K562 (cell line): ENCODE data around the gene CSNK1D. TPM values are rescaled to one million over a fixed set of nuclear protein-coding genes. Genes with fewer than 3 reads are reported as not detected.

Experiments used
- ADNP ChIP-seq: fragments of 200-800 bp; sonication (Bioruptor generic); IDR thresholded peaks from 2 replicates; pipeline ENCODE4 v1.6.1; 2016; ENCODE audit warnings: missing genetic modification characterization, missing compliant biosample characterization
- ATF1 ChIP-seq, 2 experiments: fragments of 450-650 bp in 1 of 2; IDR thresholded peaks; 2 replicates each; pipeline ENCODE4 v1.6.1; 2016; ENCODE audit warnings: missing compliant biosample characterization in 1 of 2, missing genetic modification characterization in 1 of 2
- BRCA1 ChIP-seq, 2 experiments: fragments of 450-650 bp in 1 of 2; sonication (generic) in 1 of 2; formaldehyde crosslinking in 1 of 2; IDR thresholded peaks; 2 replicates each; pipeline versions ENCODE4 v1.5.0 to v1.6.1; 2017 to 2020; ENCODE audit warnings: mild to moderate bottlenecking in 1 of 2, missing genetic modification reagents in 1 of 2
- MEIS2 ChIP-seq: fragments of 450-650 bp; IDR thresholded peaks from 2 replicates; pipeline ENCODE4 v1.6.1; 2014; ENCODE audit warnings: mild to moderate bottlenecking; ENCODE audit not compliant: partially characterized antibody
- NELFE ChIP-seq: IDR thresholded peaks from 2 replicates; pipeline ENCODE4 v1.6.1; 2011; ENCODE audit warnings: mild to moderate bottlenecking; ENCODE audit not compliant: insufficient read depth, insufficient read length
- NR4A1 ChIP-seq, 2 experiments: fragments of 250-450 bp in 1 of 2; fragments of 450-650 bp in 1 of 2; sonication (Bioruptor Pico) in 1 of 2; IDR thresholded peaks; 2 replicates each; pipeline versions ENCODE4 v1.4.0 to v1.6.1; 2016 to 2020; ENCODE audit warnings: mild to moderate bottlenecking in 2 of 2, missing compliant biosample characterization in 1 of 2, missing genetic modification characterization in 1 of 2, moderate library complexity in 1 of 2
- PHF20 ChIP-seq: fragments of 450-650 bp; IDR thresholded peaks from 2 replicates; pipeline ENCODE4 v1.6.1; 2018; ENCODE audit not compliant: partially characterized antibody
- RAD51 ChIP-seq: fragments of 450-650 bp; IDR thresholded peaks from 2 replicates; pipeline ENCODE4 v1.7.1; 2016; ENCODE audit warnings: low read depth, mild to moderate bottlenecking, borderline replicate concordance
- RBBP5 ChIP-seq: fragments of 200-600 bp; sonication (generic); IDR thresholded peaks from 2 replicates; pipeline ENCODE4 v1.6.1; 2012; ENCODE audit warnings: borderline replicate concordance, mild to moderate bottlenecking, low read length, control low read depth, inconsistent platforms; ENCODE audit not compliant: insufficient read depth, poor library complexity, severe bottlenecking
- RBM17 ChIP-seq: fragments of 200-400 bp; formaldehyde crosslinking; IDR thresholded peaks from 2 replicates; pipeline ENCODE4 v1.6.1; 2017; ENCODE audit warnings: low read depth, mild to moderate bottlenecking, low read length, borderline replicate concordance
- RBM34 ChIP-seq: fragments of 200-400 bp; formaldehyde crosslinking; IDR thresholded peaks from 2 replicates; pipeline ENCODE4 v1.6.1; 2018; ENCODE audit warnings: low read length, borderline replicate concordance; ENCODE audit not compliant: insufficient read depth
- TSC22D4 ChIP-seq: fragments of 450-650 bp; IDR thresholded peaks from 2 replicates; pipeline ENCODE4 v1.6.1; 2016; ENCODE audit warnings: missing genetic modification characterization, missing biosample characterization, control low read depth
- ZNF311 ChIP-seq: fragments of 250-450 bp; sonication (Bioruptor Pico); IDR thresholded peaks from 2 replicates; pipeline ENCODE4 v1.4.0; 2020; ENCODE audit warnings: mild to moderate bottlenecking, moderate library complexity
- ZNF445 ChIP-seq: fragments of 250-450 bp; sonication (Bioruptor Pico); IDR thresholded peaks from 2 replicates; pipeline ENCODE4 v1.4.0; 2020; ENCODE audit warnings: low read depth, mild to moderate bottlenecking, moderate library complexity
- ZNF76 ChIP-seq: fragments of 250-450 bp; sonication (Bioruptor Pico); IDR thresholded peaks from 2 replicates; pipeline ENCODE4 v1.4.0; 2020; ENCODE audit warnings: mild to moderate bottlenecking, moderate library complexity, borderline replicate concordance
- ZNF778 ChIP-seq: fragments of 450-650 bp; formaldehyde crosslinking; IDR thresholded peaks from 2 replicates; pipeline ENCODE4 v1.4.0; 2020; ENCODE audit warnings: mild to moderate bottlenecking, moderate library complexity
- ZNF79 ChIP-seq: fragments of 250-450 bp; sonication (Bioruptor Pico); IDR thresholded peaks from 2 replicates; pipeline ENCODE4 v1.4.0; 2020; ENCODE audit warnings: low read depth, mild to moderate bottlenecking, moderate library complexity
- polyA plus RNA-seq, 8 experiments: library from polyadenylated mRNA; depleted of rRNA in 4 of 8; stranded (reverse) in 5 of 8; unstranded in 3 of 8; fragments of >200 nt; fragmentation: Nextera tagmentation in 2 of 8; fragmentation: Illumina TruSeq in 1 of 8; extraction: Ambion mirVana in 2 of 8; extraction: Trizol in 1 of 8; gene quantifications; 2 replicates each; pipeline versions ENCODE4 v1.2.1 to v1.2.3, GENCODE V29; 2011 to 2014; ENCODE audit warnings: inconsistent platforms in 1 of 8, missing spikeins in 1 of 8
- total RNA-seq, 7 experiments: library from RNA; depleted of rRNA in 6 of 7; stranded (reverse); fragments of >200 nt in 6 of 7; fragmentation: Illumina TruSeq in 2 of 7; extraction: Trizol in 2 of 7; gene quantifications; 2 replicates each; pipeline versions ENCODE4 v1.2.1 to v1.2.3, GENCODE V29; 2011 to 2021; ENCODE audit warnings: low replicate concordance in 1 of 7
- TF ChIP-seq, protein P1 (sequence below): fragments of 450-650 bp; formaldehyde crosslinking; IDR thresholded peaks from 2 replicates; pipeline ENCODE4 v1.4.0; 2020; ENCODE audit warnings: mild to moderate bottlenecking, mixed read lengths
- TF ChIP-seq, protein P2 (sequence below): IDR thresholded peaks from 3 replicates; pipeline ENCODE4 v1.6.1; 2011; ENCODE audit warnings: borderline replicate concordance, mild to moderate bottlenecking, moderate library complexity; ENCODE audit not compliant: insufficient read length; ENCODE audit errors: extremely low read depth
- TF ChIP-seq, protein P3 (sequence below), 2 experiments: IDR thresholded peaks; 2 replicates each; pipeline ENCODE4 v1.6.1; 2011; ENCODE audit warnings: borderline replicate concordance in 1 of 2, control low read depth in 1 of 2, low read depth in 1 of 2, low read length in 1 of 2, mild to moderate bottlenecking in 1 of 2, mixed read lengths in 1 of 2, moderate library complexity in 1 of 2; ENCODE audit not compliant: insufficient read depth in 1 of 2, insufficient read length in 1 of 2, poor library complexity in 1 of 2, severe bottlenecking in 1 of 2; ENCODE audit errors: extremely low read depth in 1 of 2

CSNK1D gene
- total and polyA plus RNA-seq, 9 of the 15 experiments (the other 6 are each of a cell fraction or from before 2014, with no cell fraction given), result 6.5 to 133 (median 41.3) TPM

DNA sequence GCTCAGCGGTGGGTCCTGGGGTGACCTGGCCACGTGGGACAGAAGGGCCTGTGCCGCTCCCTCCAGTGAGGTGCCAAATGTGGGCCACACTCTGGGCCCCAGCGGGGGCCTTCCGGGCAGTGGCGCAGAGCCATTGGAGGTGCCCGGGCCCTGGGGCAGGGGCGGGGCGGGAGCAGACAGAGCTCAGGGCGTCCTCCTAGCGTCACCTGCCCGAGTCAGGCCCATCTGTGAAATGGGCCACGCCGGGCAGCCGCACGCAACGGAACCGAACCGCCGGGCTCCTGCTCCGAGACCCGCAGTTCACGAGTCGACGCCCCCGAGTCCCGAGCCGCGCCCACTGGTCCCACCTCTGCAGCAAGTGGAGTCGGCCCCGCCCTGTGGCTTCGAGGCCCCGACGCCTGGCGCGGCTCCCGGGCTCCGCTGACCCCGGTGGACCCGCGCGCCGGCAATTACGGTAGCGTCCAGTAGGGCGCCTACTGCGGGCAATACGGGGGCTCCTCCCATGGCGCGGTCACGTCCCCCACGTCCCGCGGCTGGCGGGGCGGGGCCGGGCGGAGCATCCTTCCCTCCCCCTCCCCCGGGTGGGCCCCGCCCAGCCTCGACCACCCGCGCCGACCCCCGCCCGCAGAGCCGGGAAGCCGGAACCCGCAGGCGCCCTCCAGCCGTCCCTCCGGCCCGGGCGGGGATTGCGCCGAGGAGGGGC lies 42.7 kb downstream of the CSNK1D start (continued):
- TF ChIP-seq, protein P1, sequence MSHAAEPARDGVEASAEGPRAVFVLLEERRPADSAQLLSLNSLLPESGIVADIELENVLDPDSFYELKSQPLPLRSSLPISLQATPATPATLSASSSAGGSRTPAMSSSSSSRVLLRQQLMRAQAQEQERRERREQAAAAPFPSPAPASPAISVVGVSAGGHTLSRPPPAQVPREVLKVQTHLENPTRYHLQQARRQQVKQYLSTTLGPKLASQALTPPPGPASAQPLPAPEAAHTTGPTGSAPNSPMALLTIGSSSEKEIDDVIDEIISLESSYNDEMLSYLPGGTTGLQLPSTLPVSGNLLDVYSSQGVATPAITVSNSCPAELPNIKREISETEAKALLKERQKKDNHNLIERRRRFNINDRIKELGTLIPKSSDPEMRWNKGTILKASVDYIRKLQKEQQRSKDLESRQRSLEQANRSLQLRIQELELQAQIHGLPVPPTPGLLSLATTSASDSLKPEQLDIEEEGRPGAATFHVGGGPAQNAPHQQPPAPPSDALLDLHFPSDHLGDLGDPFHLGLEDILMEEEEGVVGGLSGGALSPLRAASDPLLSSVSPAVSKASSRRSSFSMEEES (CRISPR knock-in tag), result no peak
- TF ChIP-seq ZNF311 (CRISPR knock-in tag) (peak; percentile 60; the same call in 1 of the 2 replicates), ZNF445 (no peak), TSC22D4 (tag) (no peak), PHF20 (no peak), RBBP5 (no peak), RAD51 (no peak), RBM17 (no peak), NELFE (no peak), ATF1 (CRISPR knock-in tag; IDR thresholded peaks at IDR 0.05) (no peak), ATF1 (tag; IDR thresholded peaks at IDR 0.05) (peak; percentile 64; the same call in 1 of the 2 replicates), BRCA1 (IDR thresholded peaks at IDR 0.05) (no peak), BRCA1 (CRISPR knock-in tag; IDR thresholded peaks at IDR 0.05) (no peak), RBM34 (no peak), MEIS2 (no peak), ADNP (tag) (no peak), ZNF79 (no peak), ZNF778 (CRISPR knock-in tag) (no peak), NR4A1 (CRISPR knock-in tag; IDR thresholded peaks at IDR 0.05) (no peak), NR4A1 (tag; IDR thresholded peaks at IDR 0.05) (no peak), ZNF76 (0 out of 2 replicates have a peak, but pooled peaks have one; percentile 46)
- TF ChIP-seq, protein P2, sequence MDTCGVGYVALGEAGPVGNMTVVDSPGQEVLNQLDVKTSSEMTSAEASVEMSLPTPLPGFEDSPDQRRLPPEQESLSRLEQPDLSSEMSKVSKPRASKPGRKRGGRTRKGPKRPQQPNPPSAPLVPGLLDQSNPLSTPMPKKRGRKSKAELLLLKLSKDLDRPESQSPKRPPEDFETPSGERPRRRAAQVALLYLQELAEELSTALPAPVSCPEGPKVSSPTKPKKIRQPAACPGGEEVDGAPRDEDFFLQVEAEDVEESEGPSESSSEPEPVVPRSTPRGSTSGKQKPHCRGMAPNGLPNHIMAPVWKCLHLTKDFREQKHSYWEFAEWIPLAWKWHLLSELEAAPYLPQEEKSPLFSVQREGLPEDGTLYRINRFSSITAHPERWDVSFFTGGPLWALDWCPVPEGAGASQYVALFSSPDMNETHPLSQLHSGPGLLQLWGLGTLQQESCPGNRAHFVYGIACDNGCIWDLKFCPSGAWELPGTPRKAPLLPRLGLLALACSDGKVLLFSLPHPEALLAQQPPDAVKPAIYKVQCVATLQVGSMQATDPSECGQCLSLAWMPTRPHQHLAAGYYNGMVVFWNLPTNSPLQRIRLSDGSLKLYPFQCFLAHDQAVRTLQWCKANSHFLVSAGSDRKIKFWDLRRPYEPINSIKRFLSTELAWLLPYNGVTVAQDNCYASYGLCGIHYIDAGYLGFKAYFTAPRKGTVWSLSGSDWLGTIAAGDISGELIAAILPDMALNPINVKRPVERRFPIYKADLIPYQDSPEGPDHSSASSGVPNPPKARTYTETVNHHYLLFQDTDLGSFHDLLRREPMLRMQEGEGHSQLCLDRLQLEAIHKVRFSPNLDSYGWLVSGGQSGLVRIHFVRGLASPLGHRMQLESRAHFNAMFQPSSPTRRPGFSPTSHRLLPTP, result no peak
- TF ChIP-seq, protein P3, sequence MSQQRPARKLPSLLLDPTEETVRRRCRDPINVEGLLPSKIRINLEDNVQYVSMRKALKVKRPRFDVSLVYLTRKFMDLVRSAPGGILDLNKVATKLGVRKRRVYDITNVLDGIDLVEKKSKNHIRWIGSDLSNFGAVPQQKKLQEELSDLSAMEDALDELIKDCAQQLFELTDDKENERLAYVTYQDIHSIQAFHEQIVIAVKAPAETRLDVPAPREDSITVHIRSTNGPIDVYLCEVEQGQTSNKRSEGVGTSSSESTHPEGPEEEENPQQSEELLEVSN (IDR thresholded peaks at IDR 0.05; ENCODE audit: borderline replicate concordance in 1 of 2, extremely low read depth in 1 of 2, insufficient read depth in 1 of 2, insufficient read length in 1 of 2, low read depth in 1 of 2, low read length in 1 of 2, poor library complexity in 1 of 2, severe bottlenecking in 1 of 2), result peak; percentile 98
